Activated CD4-positive, alpha-beta memory T cell treated with anti-CD3 and anti-CD28 coated beads, Interleukin-2, amount 10 ng/mL, durations not matched to agents 7 days and 5 days (primary cell): ENCODE results near the gene OGDH. TPM values are rescaled to one million over a fixed set of nuclear protein-coding genes. Genes with fewer than 3 reads are reported as not detected.
A peak's percentile ranks its signal among the peaks of the same experiment; 100 is the strongest.

ENCODE experiments used
- CTCF ChIA-PET: fragments of 350-600 bp; sonication (Branson Sonifier 250); formaldehyde crosslinking; loops from one replicate; lab custom pipeline; 2021; ENCODE audit warnings: antibody characterized with exemption, inconsistent platforms; lab: Charles Lee
- POLR2A ChIA-PET: fragments of 350-600 bp; sonication (Branson Sonifier 250); formaldehyde crosslinking; loops from one replicate; lab custom pipeline; 2021; ENCODE audit warnings: antibody characterized with exemption; lab: Charles Lee
- DNase-seq: peaks from one replicate; pipeline ENCODE4 v3.0.0-alpha.2; 2020
- H3K27ac Mint-ChIP-seq: one replicate; pipeline ENCODE4 v1.8.0; 2021; ENCODE audit warnings: mild to moderate bottlenecking, mixed read lengths
- H3K27me3 Mint-ChIP-seq: one replicate; pipeline ENCODE4 v1.8.0; 2021; ENCODE audit warnings: mixed read lengths
- H3K36me3 Mint-ChIP-seq: one replicate; pipeline ENCODE4 v1.8.0; 2021; ENCODE audit warnings: low read depth, mixed read lengths
- H3K4me1 Mint-ChIP-seq: one replicate; pipeline ENCODE4 v1.8.0; 2021; ENCODE audit warnings: mixed read lengths
- H3K4me3 Mint-ChIP-seq: one replicate; pipeline ENCODE4 v1.8.0; 2021; ENCODE audit warnings: mild to moderate bottlenecking, mixed read lengths
- H3K9me3 Mint-ChIP-seq: one replicate; pipeline ENCODE4 v1.8.0; 2021; ENCODE audit warnings: mixed read lengths
- total RNA-seq, 2 experiments: library from RNA; stranded (reverse); gene quantifications; one replicate each; pipeline ENCODE4 v1.2.3, GENCODE V29; 2021

The OGDH gene
- total RNA-seq, 2 experiments from 2014 or later: 164 to 166 TPM

DNA sequence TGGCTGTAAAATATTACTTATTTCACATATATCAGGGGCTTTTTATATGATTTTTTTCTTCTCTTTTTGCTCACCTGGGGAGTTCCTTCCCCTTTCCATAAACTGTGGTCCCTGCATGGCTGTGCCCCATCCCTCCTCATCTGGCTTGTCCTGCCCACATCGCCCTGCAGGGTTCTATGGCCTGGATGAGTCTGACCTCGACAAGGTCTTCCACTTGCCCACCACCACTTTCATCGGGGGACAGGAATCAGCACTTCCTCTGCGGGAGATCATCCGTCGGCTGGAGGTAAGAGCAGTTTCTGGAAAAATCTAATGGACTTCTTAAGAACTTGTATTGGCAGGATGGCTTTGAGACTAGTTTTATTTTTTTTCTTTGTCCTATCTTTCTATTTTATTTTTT is 60.1 kb downstream of the OGDH start:
- CTCF ChIA-PET: no interaction called here
- no peak for DNase-seq
- H3K4me3 Mint-ChIP-seq: no peak overlapping the region
- H3K27me3 Mint-ChIP-seq: no peaks in the 10 kb centered on the region
- peaks cover 81% of the 10 kb centered on the region for H3K36me3 Mint-ChIP-seq
- POLR2A ChIA-PET: interaction anchor here (0.9 to 1.0 kb wide), 2 partner anchors 27 to 32 kb away, joined by 3 read pairs; no protein-coding TSS in a partner anchor
- peaks cover 3% of the 10 kb centered on the region for H3K9me3 Mint-ChIP-seq
- peaks cover 2% of the 10 kb centered on the region for H3K4me1 Mint-ChIP-seq
- H3K27ac Mint-ChIP-seq: no peak overlapping the region

DNA sequence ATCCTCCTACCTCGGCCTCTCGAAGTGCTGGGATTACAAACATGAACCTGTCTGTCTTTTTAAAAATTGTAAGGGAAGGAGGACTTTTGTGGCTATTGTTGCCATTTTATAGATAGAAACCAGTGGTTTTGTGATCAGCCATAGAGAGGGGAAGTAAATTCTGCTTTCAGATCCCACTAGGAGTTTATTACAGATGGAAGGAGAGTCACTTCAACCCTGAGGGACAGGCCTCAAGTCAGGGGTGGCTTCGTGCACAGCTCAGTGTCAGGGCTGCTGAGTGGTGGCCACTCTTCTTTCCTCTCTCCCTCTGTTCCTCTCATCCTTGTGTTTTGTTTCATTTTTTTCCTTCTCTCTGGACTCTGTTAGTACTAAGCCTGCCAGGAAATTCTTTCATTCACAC is 60.8 kb downstream of the OGDH start:
- POLR2A ChIA-PET: no interaction called here
- no peak for DNase-seq
- peaks cover under 1% of the 10 kb centered on the region for H3K9me3 Mint-ChIP-seq
- CTCF ChIA-PET: interaction anchor here (0.5 kb wide), 1 partner anchor 26 kb away, joined by 3 read pairs; no protein-coding TSS in a partner anchor
- H3K4me3 Mint-ChIP-seq: no peak overlapping the region
- no peak overlapping the region for H3K27ac Mint-ChIP-seq
- H3K4me1 Mint-ChIP-seq: peaks cover 2% of the 10 kb centered on the region
- H3K36me3 Mint-ChIP-seq: peaks cover 75% of the 10 kb centered on the region
- no peaks in the 10 kb centered on the region for H3K27me3 Mint-ChIP-seq

DNA sequence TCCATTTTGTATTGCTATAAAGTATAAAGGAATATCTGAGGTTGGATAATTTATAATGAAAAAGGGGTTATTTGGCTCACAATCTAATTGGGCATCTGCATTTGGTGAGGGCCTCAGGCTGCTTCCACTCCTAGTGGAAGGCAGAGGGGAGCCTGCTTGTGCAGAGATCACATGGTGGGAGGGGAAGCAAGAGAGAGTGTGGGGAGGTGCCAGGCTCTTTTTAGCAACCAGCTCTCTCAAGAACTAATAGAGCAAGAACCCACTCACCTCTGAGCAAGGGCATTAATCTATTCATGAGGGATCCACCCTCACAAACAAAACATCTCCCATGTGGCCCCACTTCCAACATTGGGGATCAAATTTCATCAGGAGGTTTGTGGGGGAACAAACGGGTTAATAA is 64.6 kb downstream of the OGDH start:
- H3K4me3 Mint-ChIP-seq: no peak overlapping the region
- peaks cover 70% of the 10 kb centered on the region for H3K36me3 Mint-ChIP-seq
- ChIA-PET POLR2A (no interaction called here), CTCF (no interaction called here)
- no peaks in the 10 kb centered on the region for H3K27me3 Mint-ChIP-seq
- peaks cover 2% of the 10 kb centered on the region for H3K4me1 Mint-ChIP-seq
- H3K27ac Mint-ChIP-seq: no peak overlapping the region
- H3K9me3 Mint-ChIP-seq: no peaks in the 10 kb centered on the region
- DNase-seq: no peak

DNA sequence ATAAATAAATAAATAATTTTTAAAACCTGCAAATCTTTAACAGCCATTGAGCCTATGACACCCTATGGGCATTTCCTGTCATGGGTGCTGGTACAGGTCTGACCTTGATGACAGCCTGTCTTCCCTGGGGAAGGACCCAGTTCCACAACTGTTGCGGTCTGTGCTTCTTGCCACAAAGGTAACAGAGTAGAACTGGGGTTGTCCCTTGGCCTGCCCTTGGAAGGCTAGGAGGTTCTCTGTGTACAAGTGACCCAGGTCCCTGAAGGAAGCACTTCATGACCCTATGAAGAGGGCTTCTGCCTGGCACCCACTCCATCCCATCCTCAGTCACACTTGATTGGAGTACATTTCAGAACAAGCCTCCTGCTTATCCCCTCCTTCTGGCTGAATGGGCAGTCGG is 66.9 kb downstream of the OGDH start:
- Mint-ChIP-seq H3K27ac (no peak overlapping the region), H3K4me3 (no peak overlapping the region), H3K36me3 (peaks cover 63% of the 10 kb centered on the region), H3K9me3 (no peaks in the 10 kb centered on the region), H3K27me3 (no peaks in the 10 kb centered on the region), H3K4me1 (peaks cover 2% of the 10 kb centered on the region)
- CTCF ChIA-PET: no interaction called here
- no peak for DNase-seq
- POLR2A ChIA-PET: interaction anchor here (1.6 kb wide), 1 partner anchor 67 kb away, joined by 3 read pairs; the partner anchor contains the start of gene OGDH

DNA sequence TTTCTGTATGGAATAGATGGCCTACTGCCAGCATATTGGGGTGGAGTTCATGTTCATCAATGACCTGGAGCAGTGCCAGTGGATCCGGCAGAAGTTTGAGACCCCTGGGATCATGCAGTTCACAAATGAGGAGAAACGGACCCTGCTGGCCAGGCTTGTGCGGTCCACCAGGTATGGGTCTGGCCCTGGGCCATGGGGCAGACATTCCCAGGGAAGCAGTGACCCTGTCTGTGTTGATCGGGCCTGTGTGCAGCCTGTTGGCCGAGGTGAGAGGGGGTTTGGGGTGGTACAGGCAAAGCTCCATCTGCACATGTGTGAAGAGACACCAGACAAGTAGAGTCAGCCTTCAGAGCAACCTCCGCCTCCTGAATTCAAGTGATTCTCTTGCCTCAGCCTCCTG is 67.3 kb downstream of the OGDH start:
- no peaks in the 10 kb centered on the region for H3K27me3 Mint-ChIP-seq
- H3K4me3 Mint-ChIP-seq: no peak overlapping the region
- no peaks in the 10 kb centered on the region for H3K9me3 Mint-ChIP-seq
- ChIA-PET POLR2A (interaction anchor here (0.6 to 1.6 kb wide), 2 partner anchors 25 to 67 kb away, joined by 3 read pairs; partner anchors contain the start of gene OGDH), CTCF (no interaction called here)
- H3K4me1 Mint-ChIP-seq: peaks cover under 1% of the 10 kb centered on the region
- no peak for DNase-seq
- no peak overlapping the region for H3K27ac Mint-ChIP-seq
- peaks cover 63% of the 10 kb centered on the region for H3K36me3 Mint-ChIP-seq

DNA sequence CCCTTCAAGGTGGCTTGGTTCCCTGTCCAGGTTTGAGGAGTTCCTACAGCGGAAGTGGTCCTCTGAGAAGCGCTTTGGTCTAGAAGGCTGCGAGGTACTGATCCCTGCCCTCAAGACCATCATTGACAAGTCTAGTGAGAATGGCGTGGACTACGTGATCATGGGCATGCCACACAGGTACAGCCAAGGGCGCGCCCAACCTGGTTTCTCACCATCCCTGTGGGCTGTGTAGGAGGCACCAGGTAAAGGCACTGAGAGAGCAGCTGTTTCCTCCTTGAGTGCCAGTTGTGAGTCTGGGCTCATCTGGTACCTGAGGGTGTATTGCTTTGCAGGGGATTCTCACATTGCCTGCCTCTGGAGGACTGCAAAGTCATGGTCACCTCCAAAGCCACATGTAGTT is 68.0 kb downstream of the OGDH start:
- Mint-ChIP-seq H3K4me1 (no peaks in the 10 kb centered on the region), H3K27ac (no peak overlapping the region), H3K36me3 (peaks cover 65% of the 10 kb centered on the region), H3K9me3 (no peaks in the 10 kb centered on the region), H3K4me3 (no peak overlapping the region), H3K27me3 (no peaks in the 10 kb centered on the region)
- POLR2A ChIA-PET: interaction anchor here (0.6 to 1.6 kb wide), 2 partner anchors 24 to 68 kb away, joined by 3 read pairs; partner anchors contain the start of gene OGDH
- no peak for DNase-seq
- CTCF ChIA-PET: no interaction called here

DNA sequence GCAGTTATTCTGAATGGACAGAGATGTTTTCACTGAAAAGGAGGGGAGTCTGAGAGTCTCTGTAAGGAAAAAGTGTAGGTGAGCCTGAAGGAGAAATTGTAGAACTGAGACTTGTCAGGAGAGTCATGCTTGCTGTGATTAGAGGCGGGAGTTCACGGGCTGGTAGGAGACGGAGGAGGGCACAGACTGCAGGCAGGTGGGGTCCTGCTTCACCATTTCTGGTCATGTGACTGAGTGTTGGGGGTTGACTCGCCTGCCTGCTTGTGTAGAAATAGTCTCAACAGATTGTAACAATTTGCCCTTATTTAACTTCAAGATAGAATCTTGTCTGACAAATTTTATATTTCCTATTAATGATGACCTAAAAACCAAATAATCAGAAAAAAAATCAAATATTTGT is 70.3 kb downstream of the OGDH start:
- Mint-ChIP-seq H3K9me3 (no peaks in the 10 kb centered on the region), H3K27me3 (no peaks in the 10 kb centered on the region), H3K36me3 (peaks cover 74% of the 10 kb centered on the region), H3K4me1 (no peaks in the 10 kb centered on the region), H3K27ac (no peak overlapping the region), H3K4me3 (no peak overlapping the region)
- ChIA-PET CTCF (no interaction called here), POLR2A (no interaction called here)
- no peak for DNase-seq

DNA sequence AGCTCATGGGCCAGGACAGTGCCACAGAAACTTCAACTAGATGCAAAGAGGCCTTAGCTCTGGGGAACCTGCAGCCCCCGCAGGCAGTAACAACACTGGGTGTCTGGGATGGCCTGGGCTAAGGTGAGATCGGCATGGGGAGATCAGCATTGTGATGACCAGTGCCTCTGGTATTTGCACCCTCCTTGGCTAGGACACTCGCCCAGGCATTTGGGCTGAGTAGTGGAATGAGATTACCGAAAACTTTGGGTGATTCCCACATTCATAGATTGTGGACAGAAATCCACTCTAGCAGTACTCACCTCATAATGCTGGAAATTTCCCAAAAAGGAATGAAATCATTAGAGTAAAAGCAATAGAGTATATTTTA is 71.7 kb downstream of the OGDH start:
- Mint-ChIP-seq H3K27ac (no peak overlapping the region), H3K27me3 (no peaks in the 10 kb centered on the region), H3K4me1 (no peaks in the 10 kb centered on the region), H3K4me3 (no peak overlapping the region), H3K36me3 (peaks cover 75% of the 10 kb centered on the region), H3K9me3 (no peaks in the 10 kb centered on the region)
- POLR2A ChIA-PET: no interaction called here
- no peak for DNase-seq
- CTCF ChIA-PET: interaction anchor here (0.7 kb wide), 1 partner anchor 119 kb away, joined by 3 read pairs; no protein-coding TSS in a partner anchor

DNA sequence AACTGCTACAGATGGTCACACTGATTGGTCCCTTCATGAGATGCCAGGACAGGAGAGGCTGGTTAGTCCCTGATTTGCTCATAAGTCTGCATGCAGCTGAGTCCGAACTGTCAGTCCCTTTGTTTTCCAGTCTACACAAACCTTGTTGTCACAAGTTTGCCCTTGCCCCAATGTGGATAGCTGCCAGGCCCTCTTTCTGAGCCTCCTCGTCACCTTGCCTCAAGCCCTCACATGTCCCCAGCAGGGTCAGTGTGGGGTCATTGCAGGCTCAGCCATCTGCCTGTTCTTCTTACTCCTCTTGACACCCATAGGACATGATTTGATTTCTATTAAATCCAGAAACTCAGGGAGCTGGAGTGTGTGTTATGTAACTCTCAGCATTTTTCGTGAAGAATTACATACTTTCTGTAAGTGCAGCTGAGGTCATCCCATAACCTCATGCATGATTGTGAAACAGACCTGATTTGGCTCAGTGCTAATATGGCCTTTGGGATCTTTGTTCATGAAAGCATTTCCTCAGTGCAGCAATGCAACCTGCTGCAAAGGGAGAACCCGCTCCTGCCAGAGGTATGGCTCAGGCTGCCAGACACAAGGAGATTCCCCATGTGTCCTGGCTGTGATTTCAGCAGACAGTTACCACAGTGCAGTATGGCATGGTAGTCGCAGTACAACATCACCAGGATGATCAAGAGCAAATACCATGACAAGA is 72.2 kb downstream of the OGDH start:
- CTCF ChIA-PET: no interaction called here
- Mint-ChIP-seq H3K36me3 (peaks cover 74% of the 10 kb centered on the region), H3K4me1 (no peaks in the 10 kb centered on the region), H3K27me3 (no peaks in the 10 kb centered on the region), H3K27ac (no peak overlapping the region), H3K4me3 (no peak overlapping the region), H3K9me3 (no peaks in the 10 kb centered on the region)
- POLR2A ChIA-PET: no interaction called here
- no peak for DNase-seq

DNA sequence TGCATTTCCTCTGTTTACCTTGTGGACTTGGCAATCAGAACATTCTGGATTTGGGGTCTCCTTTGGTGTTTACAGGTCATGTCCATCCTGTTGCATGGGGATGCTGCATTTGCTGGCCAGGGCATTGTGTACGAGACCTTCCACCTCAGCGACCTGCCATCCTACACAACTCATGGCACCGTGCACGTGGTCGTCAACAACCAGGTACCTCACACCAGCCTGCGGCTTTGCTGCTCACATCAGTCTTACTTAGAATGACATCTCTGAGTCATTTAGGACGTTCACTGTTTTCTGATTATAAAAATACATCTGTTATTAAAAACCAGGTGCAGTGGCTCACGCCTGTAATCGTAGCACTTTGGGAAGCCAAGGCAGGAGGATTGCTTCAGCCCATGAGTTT is 75.2 kb downstream of the OGDH start:
- peak overlapping the region; percentile 5 for H3K27ac Mint-ChIP-seq
- no peaks in the 10 kb centered on the region for H3K9me3 Mint-ChIP-seq
- DNase-seq: no peak
- H3K36me3 Mint-ChIP-seq: peaks cover 65% of the 10 kb centered on the region
- no peaks in the 10 kb centered on the region for H3K27me3 Mint-ChIP-seq
- no peak overlapping the region for H3K4me3 Mint-ChIP-seq
- CTCF ChIA-PET: no interaction called here
- POLR2A ChIA-PET: interaction anchor here (1.3 kb wide), 1 partner anchor 75 kb away, joined by 4 read pairs; the partner anchor contains the start of gene OGDH
- H3K4me1 Mint-ChIP-seq: no peaks in the 10 kb centered on the region

DNA sequence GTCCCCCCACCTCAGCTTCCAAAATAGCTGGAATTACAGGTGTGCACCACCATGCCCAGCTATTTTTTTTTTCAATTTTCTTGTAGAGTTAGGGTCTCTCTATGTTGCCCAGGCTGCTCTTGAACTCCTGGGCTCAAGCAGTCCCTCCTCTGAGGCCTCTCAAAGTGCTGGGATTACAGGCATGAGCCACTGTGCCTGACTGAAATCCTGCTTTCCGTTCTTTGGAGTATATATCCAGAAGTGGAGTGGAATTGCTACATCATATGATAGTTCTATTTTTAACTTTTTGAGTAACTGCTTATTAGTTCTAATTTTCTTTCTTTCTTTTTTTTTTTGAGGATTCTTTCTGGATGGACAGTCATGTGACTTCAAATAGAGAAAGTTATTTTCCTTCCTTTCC is 79.3 kb downstream of the OGDH start:
- H3K36me3 Mint-ChIP-seq: peaks cover 53% of the 10 kb centered on the region

DNA sequence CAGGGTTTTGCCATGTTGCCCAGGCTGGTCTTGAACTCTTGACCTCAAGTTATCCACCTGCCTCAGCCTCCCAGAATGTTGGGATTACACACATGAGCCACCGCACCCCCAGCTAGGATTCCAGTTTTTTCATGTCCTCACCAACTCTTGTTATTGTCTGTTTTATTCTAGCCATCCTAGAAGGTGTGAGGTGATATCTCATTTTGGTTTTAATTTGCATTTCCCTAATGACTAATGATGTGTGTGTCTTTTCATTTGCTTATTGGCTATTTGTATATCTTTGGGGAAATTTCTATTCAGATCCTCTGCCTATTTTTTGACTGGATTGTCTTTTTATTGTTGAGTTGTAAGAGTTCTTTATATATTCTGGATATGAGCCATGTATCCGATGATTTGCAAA is 83.0 kb downstream of the OGDH start:
- DNase-seq: no peak
- peaks cover 8% of the 10 kb centered on the region for H3K4me1 Mint-ChIP-seq
- H3K4me3 Mint-ChIP-seq: no peak overlapping the region
- H3K9me3 Mint-ChIP-seq: no peaks in the 10 kb centered on the region
- peak overlapping the region; percentile 12 for H3K27ac Mint-ChIP-seq
- peaks cover 54% of the 10 kb centered on the region for H3K36me3 Mint-ChIP-seq
- ChIA-PET CTCF (interaction anchor here (0.7 kb wide), 1 partner anchor 49 kb away, joined by 3 read pairs; no protein-coding TSS in a partner anchor), POLR2A (interaction anchor here (1.9 to 2.1 kb wide), 2 partner anchors 17 to 83 kb away, joined by 4 to 6 read pairs; partner anchors contain the start of gene OGDH)
- H3K27me3 Mint-ChIP-seq: no peaks in the 10 kb centered on the region

More for the DNA sequence above, 79.3 kb downstream of the OGDH start:
- CTCF ChIA-PET: interaction anchor here (0.7 kb wide), 1 partner anchor 9 kb away, joined by 3 read pairs; no protein-coding TSS in a partner anchor
- Mint-ChIP-seq H3K27ac (no peak overlapping the region), H3K4me3 (no peak overlapping the region), H3K9me3 (no peaks in the 10 kb centered on the region), H3K4me1 (peaks cover 6% of the 10 kb centered on the region), H3K27me3 (no peaks in the 10 kb centered on the region)
- POLR2A ChIA-PET: no interaction called here
- DNase-seq: no peak

DNA sequence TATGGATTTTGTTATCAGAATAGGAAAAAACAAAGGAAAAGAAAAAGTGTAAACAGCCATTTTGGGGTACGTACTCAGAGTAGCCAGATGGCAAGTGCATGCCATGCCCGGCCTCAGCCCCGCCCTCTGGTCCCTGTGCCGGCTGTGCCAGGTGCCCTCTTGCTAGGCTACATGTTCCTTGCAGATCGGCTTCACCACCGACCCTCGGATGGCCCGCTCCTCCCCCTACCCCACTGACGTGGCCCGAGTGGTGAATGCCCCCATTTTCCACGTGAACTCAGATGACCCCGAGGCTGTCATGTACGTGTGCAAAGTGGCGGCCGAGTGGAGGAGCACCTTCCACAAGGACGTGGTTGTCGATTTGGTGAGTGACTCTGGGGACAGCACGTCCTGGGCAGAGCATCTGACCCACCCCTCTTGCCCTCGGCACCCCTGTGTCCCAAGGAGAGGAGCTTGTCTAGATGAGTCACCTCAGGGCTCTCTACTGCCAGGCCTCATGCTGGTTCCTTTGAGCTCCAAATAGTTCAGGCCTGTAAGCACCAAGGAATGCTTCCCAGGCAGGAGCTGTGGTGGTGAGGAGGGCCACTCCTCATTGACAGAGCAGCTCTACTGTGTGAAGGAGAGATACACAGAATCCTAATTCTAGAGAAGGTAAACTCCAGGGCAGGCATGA is 87.3 kb downstream of the OGDH start:
- Mint-ChIP-seq H3K36me3 (peaks cover 71% of the 10 kb centered on the region), H3K9me3 (no peaks in the 10 kb centered on the region), H3K4me3 (no peak overlapping the region), H3K27me3 (no peaks in the 10 kb centered on the region), H3K4me1 (peaks cover 8% of the 10 kb centered on the region), H3K27ac (no peak overlapping the region)
- ChIA-PET POLR2A (no interaction called here), CTCF (no interaction called here)
- no peak for DNase-seq
